Stimulated activated naive CD8-positive, alpha-beta T cell treated with anti-CD3 and anti-CD28 coated beads, Interleukin-15, Interleukin-2, amounts not matched to agents 100 U/mL and 50 U/mL, for 24 hours (primary cell): Measurements from ENCODE around the gene MED16.
"Not testable (repeated sequence)": the region's sequence is repeated elsewhere in the genome, so short reads cannot be mapped to it uniquely, and the experiment has no call there.

Source experiments
- ATAC-seq: fragments of 150-1000 bp; cut with Tn5 transposase; one replicate; pipeline ENCODE4 v1.10.0; 2021
- DNase-seq: peaks from one replicate; pipeline ENCODE4 v3.0.0; 2021

MED16 gene

GRCh38 chr19:827710-828321 is 65.2 kb downstream of the MED16 start, which contains the start of gene AZU1:
TSS of gene AZU1 (plus strand) at chr19:827837. CDS start at chr19:827847, 10 bp downstream.
- no peak for ATAC-seq
- no peak for DNase-seq

GRCh38 chr19:827314-827709 is 65.7 kb downstream of the MED16 start:
- DNase-seq, result no peak
- no peak for ATAC-seq

GRCh38 chr19:825897-826644 is 66.9 kb downstream of the MED16 start:
- no peak for ATAC-seq

GRCh38 chr19:824885-825284 is 68.1 kb downstream of the MED16 start:
- DNase-seq (no peak), ATAC-seq (no peak)

More at GRCh38 chr19:825897-826644, 66.9 kb downstream of the MED16 start:
- no peak for DNase-seq

- ATAC-seq (no peak), DNase-seq (no peak)
Observed at GRCh38 chr19:823565-824121, 69.3 kb downstream of the MED16 start.

GRCh38 chr19:821825-822503 is 71.0 kb downstream of the MED16 start, which contains the start of gene PLPPR3:
TSS of gene PLPPR3 (minus strand) at chr19:821955. CDS start at chr19:821559, 396 bp downstream.
- ATAC-seq, result no peak

GRCh38 chr19:821231-821824 is 71.7 kb downstream of the MED16 start:
- ATAC-seq (no peak), DNase-seq (no peak)

More at GRCh38 chr19:821825-822503, 71.0 kb downstream of the MED16 start, which contains the start of gene PLPPR3:
- no peak for DNase-seq

GRCh38 chr19:820212-820611 is 72.8 kb downstream of the MED16 start:
- not testable (repeated sequence) for DNase-seq, ATAC-seq
